Measurements from ENCODE around the gene MOGAT1.

MOGAT1 gene

DNA sequence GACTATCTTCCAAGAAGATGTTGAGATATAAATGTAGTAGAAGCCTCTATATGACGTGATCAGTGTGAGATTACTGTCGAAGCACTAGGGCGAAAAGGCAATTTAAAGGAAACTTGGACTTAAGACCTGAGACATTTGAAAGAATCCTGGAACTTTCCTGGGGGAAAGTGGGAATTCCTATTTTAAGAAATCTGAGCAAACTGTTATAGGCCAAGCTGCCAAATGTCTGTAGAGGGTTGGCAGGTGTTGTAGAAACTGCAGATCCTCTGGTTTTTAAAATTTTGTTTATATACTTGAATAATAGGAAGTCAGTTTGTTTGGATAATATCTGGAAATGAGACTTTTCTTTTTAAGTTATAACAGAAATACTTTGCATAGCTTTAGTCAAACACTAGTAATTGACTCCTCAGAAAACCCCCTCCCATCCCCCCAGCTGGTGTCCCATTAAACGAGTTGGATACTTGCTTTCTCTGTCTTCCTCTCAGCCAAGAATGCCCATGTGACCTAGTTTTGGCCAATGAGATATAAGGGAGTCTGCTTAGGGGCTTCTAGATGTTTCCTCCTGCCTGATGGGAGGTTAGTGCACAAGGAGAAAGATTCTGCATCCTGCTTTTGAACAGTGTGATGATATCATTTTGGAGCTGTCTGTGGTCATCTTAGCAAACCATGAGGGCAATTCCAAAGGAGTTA is 61.2 kb downstream of the MOGAT1 start:
- Histone ChIP-seq H3K36me3 (no peaks in the 10 kb centered on the region), H3K27ac (peak overlapping the region; percentile 33 to 58), H3K27me3 (no peaks in the 10 kb centered on the region), H3K9me3 (no peaks in the 10 kb centered on the region), H3K4me3 (no peak overlapping the region), H3K4me1 (peaks cover 0 to 58% (median 38%) of the 10 kb centered on the region in 4 donors)
- no peak for DNase-seq
- TF ChIP-seq CTCF (IDR thresholded peaks at IDR 0.05) = no peak
- intact Hi-C loops (cut with DNase I; ENCODE audit: low total_unique reads) = no loop called here

DNA sequence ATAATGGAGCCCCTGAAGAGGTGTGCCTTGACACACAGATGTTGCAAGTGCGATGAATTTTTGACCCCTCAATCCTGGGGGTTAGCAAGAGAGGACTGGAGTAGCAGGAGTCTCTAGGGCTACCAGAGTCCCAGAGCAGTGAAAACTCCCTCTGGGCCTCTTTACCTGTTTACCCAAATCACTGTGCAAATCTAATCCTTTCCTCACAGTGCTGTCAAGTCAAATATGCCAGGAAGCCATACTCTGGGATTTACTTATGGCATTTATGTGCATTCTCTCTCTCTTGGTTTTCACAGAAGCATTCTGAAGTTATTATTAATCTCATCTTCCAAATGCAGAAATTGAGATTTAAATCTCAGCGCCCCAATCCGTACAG is 62.0 kb downstream of the MOGAT1 start:
- H3K36me3 ChIP-seq = no peaks in the 10 kb centered on the region
- DNase-seq = no peak
- TF ChIP-seq CTCF (IDR thresholded peaks at IDR 0.05) = no peak
- H3K4me1 ChIP-seq = peaks cover 0 to 58% (median 38%) of the 10 kb centered on the region in 4 donors
- H3K4me3 ChIP-seq = no peak overlapping the region
- intact Hi-C loops (cut with DNase I; ENCODE audit: low total_unique reads) = no loop called here
- no peaks in the 10 kb centered on the region for H3K9me3 ChIP-seq
- peak overlapping the region in 1 of 2 donors; percentile 75 for H3K27ac ChIP-seq
- no peaks in the 10 kb centered on the region for H3K27me3 ChIP-seq

DNA sequence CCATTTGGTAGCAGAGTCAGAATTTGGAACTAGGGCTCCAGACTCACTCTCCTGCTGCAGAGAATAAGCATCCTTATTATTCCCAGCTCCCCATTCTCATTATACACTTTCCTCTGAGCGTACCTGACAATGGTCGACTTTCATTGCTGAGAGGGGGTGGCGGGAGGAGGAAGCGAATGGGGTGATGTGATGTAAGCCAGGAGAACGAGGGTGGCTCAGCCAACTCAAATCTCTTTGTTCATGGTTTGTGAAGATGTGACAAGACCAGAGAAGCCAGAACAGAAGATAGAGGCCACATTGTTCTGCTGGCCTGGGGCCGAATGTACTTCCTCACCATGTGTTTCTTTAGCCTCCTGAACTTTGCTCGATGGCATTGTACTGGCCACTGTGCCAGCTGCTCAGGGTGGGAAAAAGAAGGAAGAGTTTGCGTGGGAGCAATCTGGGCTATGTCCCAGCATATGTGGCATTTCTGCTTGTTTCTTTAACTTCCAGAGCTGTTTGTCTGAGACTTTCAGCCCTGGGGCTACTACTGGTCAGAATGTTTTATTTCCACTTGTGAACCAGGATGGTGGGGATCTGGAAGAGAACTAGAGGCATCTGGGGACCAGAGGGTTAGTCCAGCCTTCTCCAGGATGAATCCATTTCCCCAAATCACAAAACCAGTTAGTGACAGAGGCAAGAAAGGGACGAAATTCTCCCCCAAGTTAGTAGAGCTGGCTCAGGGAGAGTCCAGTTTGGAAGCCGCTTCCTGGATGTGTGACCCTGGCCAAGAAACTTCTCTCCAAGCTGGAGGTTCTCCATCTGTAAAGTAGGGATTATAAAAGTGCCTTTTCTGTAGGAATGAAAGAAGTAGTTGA is 62.6 kb downstream of the MOGAT1 start:
- Histone ChIP-seq H3K4me3 (peak overlapping the region in 1 of 2 donors; percentile 14), H3K27ac (peak overlapping the region; percentile 74 to 75), H3K4me1 (peaks cover 0 to 58% (median 38%) of the 10 kb centered on the region in 4 donors), H3K27me3 (no peaks in the 10 kb centered on the region), H3K9me3 (no peaks in the 10 kb centered on the region), H3K36me3 (no peaks in the 10 kb centered on the region)
- no peak for DNase-seq
- intact Hi-C loops (cut with DNase I; ENCODE audit: low total_unique reads) = no loop called here
- no peak for TF ChIP-seq CTCF (IDR thresholded peaks at IDR 0.05)

DNA sequence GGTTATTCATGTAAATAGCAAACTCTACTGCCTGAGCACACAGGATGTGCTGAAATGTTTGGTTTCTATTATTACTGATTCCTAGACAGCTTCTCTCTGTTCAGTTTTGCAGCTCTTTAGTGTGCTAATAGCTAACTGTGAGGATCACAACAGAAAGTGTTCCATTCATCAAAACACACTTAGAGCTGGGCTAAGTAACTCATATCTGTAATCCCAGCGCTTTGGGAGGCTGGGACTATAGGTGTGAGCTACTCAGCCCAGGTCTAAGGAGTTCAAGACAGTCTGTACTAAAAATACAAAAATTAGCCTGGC is 63.2 kb downstream of the MOGAT1 start:
- DNase-seq = no peak
- peaks cover 0 to 58% (median 38%) of the 10 kb centered on the region in 4 donors for H3K4me1 ChIP-seq
- intact Hi-C loops (cut with DNase I; ENCODE audit: low total_unique reads) = no loop called here
- H3K4me3 ChIP-seq = no peak overlapping the region
- peak overlapping the region; percentile 74 to 75 for H3K27ac ChIP-seq
- H3K27me3 ChIP-seq = no peaks in the 10 kb centered on the region
- H3K9me3 ChIP-seq = no peaks in the 10 kb centered on the region
- no peak for TF ChIP-seq CTCF (IDR thresholded peaks at IDR 0.05)
- no peaks in the 10 kb centered on the region for H3K36me3 ChIP-seq

DNA sequence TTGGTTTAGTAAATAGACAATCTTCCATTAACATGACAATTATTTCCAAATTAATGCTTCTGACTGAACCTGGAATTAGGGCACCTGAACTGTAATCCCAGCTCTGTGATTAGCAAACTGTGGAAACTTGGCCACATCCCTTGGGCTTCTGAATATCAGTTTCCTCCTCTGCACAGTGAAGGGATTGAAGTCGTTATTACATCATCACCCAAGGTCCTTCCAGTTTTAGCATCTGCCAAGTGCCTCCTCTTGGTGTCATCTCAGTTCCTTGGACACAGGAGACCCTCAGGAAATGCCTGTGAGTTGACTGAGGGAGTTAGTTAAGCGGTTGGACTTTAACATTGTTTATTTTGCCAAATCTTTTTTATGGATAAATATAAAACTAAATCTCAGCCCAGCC is 64.8 kb downstream of the MOGAT1 start:
- DNase-seq = no peak
- peaks cover 0 to 45% (median 27%) of the 10 kb centered on the region in 4 donors for H3K4me1 ChIP-seq
- no peak overlapping the region for H3K4me3 ChIP-seq
- H3K27ac ChIP-seq = no peak overlapping the region
- intact Hi-C loops (cut with DNase I; ENCODE audit: low total_unique reads) = no loop called here
- no peaks in the 10 kb centered on the region for H3K36me3 ChIP-seq
- TF ChIP-seq CTCF (IDR thresholded peaks at IDR 0.05) = no peak
- H3K27me3 ChIP-seq = no peaks in the 10 kb centered on the region
- no peaks in the 10 kb centered on the region for H3K9me3 ChIP-seq

Measured in tibial artery (tissue), 4 donors.